ENCODE data around the gene CRK.

The CRK gene

GRCh38 chr17:1413281-1413791, 42.7 kb downstream of the CRK start:
- H3K27me3 ChIP-seq (ENCODE audit: insufficient read depth, poor library complexity, severe bottlenecking): no peaks in the 10 kb centered on the region
- TF ChIP-seq CTCF (IDR thresholded peaks at IDR 0.05; ENCODE audit: poor library complexity, severe bottlenecking): no peak
- H3K27ac ChIP-seq (ENCODE audit: poor library complexity, severe bottlenecking): no peak overlapping the region
- DNase-seq (ENCODE audit: low spot score) (peak; percentile 69), ATAC-seq (ENCODE audit: low read depth) (peak; percentile 70)
- H3K4me3 ChIP-seq (ENCODE audit: severe bottlenecking): no peak overlapping the region
- H3K36me3 ChIP-seq (ENCODE audit: low read depth): no peaks in the 10 kb centered on the region
- H3K9me3 ChIP-seq (ENCODE audit: severe bottlenecking): no peaks in the 10 kb centered on the region
- peaks cover 5% of the 10 kb centered on the region for H3K4me1 ChIP-seq (ENCODE audit: insufficient read depth, poor library complexity, severe bottlenecking)

- Histone ChIP-seq H3K27ac (ENCODE audit: poor library complexity, severe bottlenecking) (no peak overlapping the region), H3K4me3 (ENCODE audit: severe bottlenecking) (no peak overlapping the region), H3K9me3 (ENCODE audit: severe bottlenecking) (no peaks in the 10 kb centered on the region), H3K36me3 (ENCODE audit: low read depth) (no peaks in the 10 kb centered on the region), H3K27me3 (ENCODE audit: insufficient read depth, poor library complexity, severe bottlenecking) (no peaks in the 10 kb centered on the region), H3K4me1 (ENCODE audit: insufficient read depth, poor library complexity, severe bottlenecking) (peaks cover 5% of the 10 kb centered on the region)
- DNase-seq (ENCODE audit: low spot score) (no peak), ATAC-seq (ENCODE audit: low read depth) (peak; percentile 24; the same call in 1 of the 3 replicates)
- no peak for TF ChIP-seq CTCF (IDR thresholded peaks at IDR 0.05; ENCODE audit: poor library complexity, severe bottlenecking)
Measured at GRCh38 chr17:1412185-1413110, 43.6 kb downstream of the CRK start.

- Histone ChIP-seq H3K9me3 (ENCODE audit: severe bottlenecking) (no peaks in the 10 kb centered on the region), H3K36me3 (ENCODE audit: low read depth) (peaks cover 21% of the 10 kb centered on the region), H3K4me3 (ENCODE audit: severe bottlenecking) (no peak overlapping the region), H3K4me1 (ENCODE audit: insufficient read depth, poor library complexity, severe bottlenecking) (peaks cover 11% of the 10 kb centered on the region), H3K27ac (ENCODE audit: poor library complexity, severe bottlenecking) (no peak overlapping the region), H3K27me3 (ENCODE audit: insufficient read depth, poor library complexity, severe bottlenecking) (no peaks in the 10 kb centered on the region)
- ATAC-seq (ENCODE audit: low read depth) (no peak), DNase-seq (ENCODE audit: low spot score) (no peak)
- TF ChIP-seq CTCF (IDR thresholded peaks at IDR 0.05; ENCODE audit: poor library complexity, severe bottlenecking): no peak
Measured at GRCh38 chr17:1402262-1402586, 53.8 kb downstream of the CRK start.

- Histone ChIP-seq H3K27ac (ENCODE audit: poor library complexity, severe bottlenecking) (peak within 1 kb of the TSS; percentile 90), H3K36me3 (ENCODE audit: low read depth) (peaks cover 44% of the 10 kb centered on the region), H3K4me3 (ENCODE audit: severe bottlenecking) (peak within 1 kb of the TSS; percentile 84), H3K9me3 (ENCODE audit: severe bottlenecking) (no peaks in the 10 kb centered on the region), H3K27me3 (ENCODE audit: insufficient read depth, poor library complexity, severe bottlenecking) (no peaks in the 10 kb centered on the region), H3K4me1 (ENCODE audit: insufficient read depth, poor library complexity, severe bottlenecking) (peaks cover 13% of the 10 kb centered on the region)
- no peak for TF ChIP-seq CTCF (IDR thresholded peaks at IDR 0.05; ENCODE audit: poor library complexity, severe bottlenecking)
- ATAC-seq (ENCODE audit: low read depth): peak; percentile 94
- peak; percentile 95 for DNase-seq (ENCODE audit: low spot score)
Measured at GRCh38 chr17:1399679-1400512, 56.1 kb downstream of the CRK start, which contains the start of gene YWHAE. Gene YWHAE, minus strand, starts transcription at chr17:1400222. Its CDS starts 112 bp downstream, at chr17:1400110.

Measured in RWPE2 (cell line).